ENCODE results near the gene CAMKK1. TPM values are rescaled to one million over a fixed set of nuclear protein-coding genes. Genes with fewer than 3 reads are reported as not detected.

Gene CAMKK1
- total and polyA plus RNA-seq, 2 donors from 2014 or later = 2.6 to 6.0 TPM

- H3K36me3 ChIP-seq (ENCODE audit: control insufficient read depth in 2 of 3, insufficient read depth in 3 of 3, low read length in 3 of 3) = no peaks in the 10 kb centered on the region
- peak overlapping the region in 1 of 2 donors; percentile 1 for H3K27ac ChIP-seq (ENCODE audit: low read depth in 2 of 2, low read length in 2 of 2)
- DNase-seq = peak in 1 of 5 donors; percentile 74
- no peak overlapping the region for H3K9ac ChIP-seq (ENCODE audit: low read length in 3 of 3)
- peaks cover under 1% of the 10 kb centered on the region for H3K27me3 ChIP-seq (ENCODE audit: control insufficient read depth, insufficient read depth, low read length)
- no peaks in the 10 kb centered on the region for H3K9me3 ChIP-seq (ENCODE audit: control insufficient read depth in 2 of 3, insufficient read depth in 1 of 3, low read length in 3 of 3)
- intact Hi-C loops (cut with DNase I) = no loop called here
- H3K4me3 ChIP-seq (ENCODE audit: low read length in 3 of 3) = no peak overlapping the region
- FAIRE-seq = no peak
- peaks cover 0 to 18% (median 13%) of the 10 kb centered on the region in 3 donors for H3K4me1 ChIP-seq (ENCODE audit: control insufficient read depth in 2 of 3, insufficient read depth in 2 of 3, low read depth in 1 of 3, low read length in 3 of 3)
- no peak for TF ChIP-seq CTCF (IDR thresholded peaks at IDR 0.05; ENCODE audit: borderline replicate concordance, extremely low read depth, insufficient read depth)
Observed at GRCh38 chr17:3896108-3896967, 3.5 kb upstream of the CAMKK1 start.

- Histone ChIP-seq H3K27me3 (ENCODE audit: control insufficient read depth, insufficient read depth, low read length) (peaks cover 2% of the 10 kb centered on the region), H3K36me3 (ENCODE audit: control insufficient read depth in 2 of 3, insufficient read depth in 3 of 3, low read length in 3 of 3) (no peaks in the 10 kb centered on the region), H3K4me3 (ENCODE audit: low read length in 3 of 3) (no peak overlapping the region), H3K9ac (ENCODE audit: low read length in 3 of 3) (no peak overlapping the region), H3K27ac (ENCODE audit: low read depth in 2 of 2, low read length in 2 of 2) (peak overlapping the region; percentile 45 to 71), H3K4me1 (ENCODE audit: control insufficient read depth in 2 of 3, insufficient read depth in 2 of 3, low read depth in 1 of 3, low read length in 3 of 3) (peaks cover 0 to 20% (median 13%) of the 10 kb centered on the region in 3 donors), H3K9me3 (ENCODE audit: control insufficient read depth in 2 of 3, insufficient read depth in 1 of 3, low read length in 3 of 3) (no peaks in the 10 kb centered on the region)
- intact Hi-C loops (cut with DNase I) = no loop called here
- TF ChIP-seq CTCF (IDR thresholded peaks at IDR 0.05; ENCODE audit: borderline replicate concordance, extremely low read depth, insufficient read depth) = no peak
- FAIRE-seq (no peak), DNase-seq (no peak)
Observed at GRCh38 chr17:3895354-3895753, 2.5 kb upstream of the CAMKK1 start.

GRCh38 chr17:3894911-3895343 is 2.1 kb upstream of the CAMKK1 start:
- peaks cover 4% of the 10 kb centered on the region for H3K27me3 ChIP-seq (ENCODE audit: control insufficient read depth, insufficient read depth, low read length)
- no peaks in the 10 kb centered on the region for H3K9me3 ChIP-seq (ENCODE audit: control insufficient read depth in 2 of 3, insufficient read depth in 1 of 3, low read length in 3 of 3)
- H3K9ac ChIP-seq (ENCODE audit: low read length in 3 of 3) = no peak overlapping the region
- FAIRE-seq = no peak
- H3K4me3 ChIP-seq (ENCODE audit: low read length in 3 of 3) = no peak overlapping the region
- intact Hi-C loops (cut with DNase I) = no loop called here
- no peaks in the 10 kb centered on the region for H3K36me3 ChIP-seq (ENCODE audit: control insufficient read depth in 2 of 3, insufficient read depth in 3 of 3, low read length in 3 of 3)
- peaks cover 0 to 22% (median 13%) of the 10 kb centered on the region in 3 donors for H3K4me1 ChIP-seq (ENCODE audit: control insufficient read depth in 2 of 3, insufficient read depth in 2 of 3, low read depth in 1 of 3, low read length in 3 of 3)
- peak overlapping the region; percentile 45 to 71 for H3K27ac ChIP-seq (ENCODE audit: low read depth in 2 of 2, low read length in 2 of 2)
- DNase-seq = peak in 3 of 5 donors; percentile 29 to 74 (median 63)
- TF ChIP-seq CTCF (IDR thresholded peaks at IDR 0.05; ENCODE audit: borderline replicate concordance, extremely low read depth, insufficient read depth) = no peak
